ENCODE measurements around the gene KBTBD4.

Gene KBTBD4

GRCh38 chr11:47523490-47524225 is 55.1 kb downstream of the KBTBD4 start:
- no peak for DNase-seq
